Fibroblast of skin of right quadriceps (primary cell): ENCODE data around the gene CALHM1.
"Not testable (repeated sequence)": the region's sequence is repeated elsewhere in the genome, so short reads cannot be mapped to it uniquely, and the experiment has no call there.

Source experiments
- DNase-seq: peaks from one replicate; pipeline ENCODE4 v3.0.0-alpha.2; 2013

CALHM1 gene

GRCh38 chr10:103486635-103487409 is 28.1 kb upstream of the CALHM1 start:
- DNase-seq, result not testable (repeated sequence)

- DNase-seq, result peak; percentile 57
Observed at GRCh38 chr10:103481974-103482531, 23.4 kb upstream of the CALHM1 start.

- no peak for DNase-seq
Observed at GRCh38 chr10:103480521-103480920, 21.8 kb upstream of the CALHM1 start.

- no peak for DNase-seq
Observed at GRCh38 chr10:103479135-103479534, 20.4 kb upstream of the CALHM1 start, which contains the start of gene CALHM3. Gene CALHM3 (minus strand): TSS chr10:103479240. CDS start chr10:103479032, 208 bp downstream.

- no peak for DNase-seq
Observed at GRCh38 chr10:103478671-103479070, 20.0 kb upstream of the CALHM1 start.

- DNase-seq, result no peak
Observed at GRCh38 chr10:103476046-103476768, 17.5 kb upstream of the CALHM1 start.

- no peak for DNase-seq
Observed at GRCh38 chr10:103475437-103475836, 16.7 kb upstream of the CALHM1 start.

GRCh38 chr10:103474077-103474476 is 15.4 kb upstream of the CALHM1 start:
- DNase-seq, result no peak

- DNase-seq, result no peak
Observed at GRCh38 chr10:103473261-103473671, 14.6 kb upstream of the CALHM1 start.

GRCh38 chr10:103472005-103472404 is 13.3 kb upstream of the CALHM1 start:
- DNase-seq, result no peak

GRCh38 chr10:103470761-103471653 is 12.3 kb upstream of the CALHM1 start:
- DNase-seq, result peak; percentile 28

GRCh38 chr10:103469201-103469600 is 10.5 kb upstream of the CALHM1 start:
- DNase-seq, result no peak

- no peak for DNase-seq
Observed at GRCh38 chr10:103467406-103467805, 8.7 kb upstream of the CALHM1 start.

- peak; percentile 35 for DNase-seq
Observed at GRCh38 chr10:103466734-103467133, 8.0 kb upstream of the CALHM1 start.

GRCh38 chr10:103465411-103466179 is 6.9 kb upstream of the CALHM1 start:
- no peak for DNase-seq

GRCh38 chr10:103463499-103463898 is 4.8 kb upstream of the CALHM1 start:
- no peak for DNase-seq

- no peak for DNase-seq
Observed at GRCh38 chr10:103459615-103460014, 915 bp upstream of the CALHM1 start.

GRCh38 chr10:103457896-103458583 is 660 bp downstream of the CALHM1 start:
- DNase-seq, result no peak

- no peak for DNase-seq
Observed at GRCh38 chr10:103457176-103457712, 1.5 kb downstream of the CALHM1 start.

GRCh38 chr10:103456074-103456660 is 2.5 kb downstream of the CALHM1 start:
- DNase-seq, result no peak

- no peak for DNase-seq
Observed at GRCh38 chr10:103455235-103455634, 3.5 kb downstream of the CALHM1 start.
